ENCODE data around the gene LEUTX.
A peak's percentile ranks its signal among the peaks of the same experiment; 100 is the strongest.

Gene LEUTX

GRCh38 chr19:39820696-39821095 lies 42.0 kb downstream of the LEUTX start:
- Histone ChIP-seq H3K9me2 (replicated peaks; ENCODE audit: control insufficient read depth, low read length) (no peaks in the 10 kb centered on the region), H3K27me3 (ENCODE audit: control insufficient read depth, low read length) (no peaks in the 10 kb centered on the region), H3K9me3 (ENCODE audit: control insufficient read depth, insufficient read depth, low read length) (no peaks in the 10 kb centered on the region), H3F3A (ENCODE audit: control insufficient read depth, insufficient read depth) (no peaks in the 10 kb centered on the region), H3K4me3 (ENCODE audit: low read length) (no peak overlapping the region), H3K79me2 (ENCODE audit: control insufficient read depth, low read length) (no peaks in the 10 kb centered on the region), H3K36me3 (ENCODE audit: control insufficient read depth, low read length) (peaks cover 33% of the 10 kb centered on the region), H3K4me1 (ENCODE audit: control insufficient read depth, low read length) (no peaks in the 10 kb centered on the region; the same call in 1 of the 2 replicates), H4K20me1 (ENCODE audit: control insufficient read depth, insufficient read depth, low read depth, low read length) (no peaks in the 10 kb centered on the region), H3K4me2 (ENCODE audit: low read length) (no peak overlapping the region), H3K27ac (ENCODE audit: low read depth, low read length) (no peak overlapping the region)
- TF ChIP-seq CTCF (IDR thresholded peaks at IDR 0.05; ENCODE audit: low read depth, low read length, poor library complexity, severe bottlenecking), result no peak
- no peak for TF ChIP-seq EZH2phosphoT487 (IDR thresholded peaks at IDR 0.05; ENCODE audit: borderline replicate concordance, low read length)

GRCh38 chr19:39823686-39824085 lies 45.0 kb downstream of the LEUTX start:
- no peaks in the 10 kb centered on the region for H3K79me2 ChIP-seq (ENCODE audit: control insufficient read depth, low read length)
- H3K4me3 ChIP-seq (ENCODE audit: low read length), result peak overlapping the region; percentile 60
- H3K9me2 ChIP-seq (replicated peaks; ENCODE audit: control insufficient read depth, low read length), result no peaks in the 10 kb centered on the region
- H3K9me3 ChIP-seq (ENCODE audit: control insufficient read depth, insufficient read depth, low read length), result no peaks in the 10 kb centered on the region
- peaks cover 54% of the 10 kb centered on the region for H3K36me3 ChIP-seq (ENCODE audit: control insufficient read depth, low read length)
- H3K27me3 ChIP-seq (ENCODE audit: control insufficient read depth, low read length), result no peaks in the 10 kb centered on the region
- no peak overlapping the region for H3K27ac ChIP-seq (ENCODE audit: low read depth, low read length)
- H3K4me1 ChIP-seq (ENCODE audit: control insufficient read depth, low read length), result no peaks in the 10 kb centered on the region; the same call in 1 of the 2 replicates
- H4K20me1 ChIP-seq (ENCODE audit: control insufficient read depth, insufficient read depth, low read depth, low read length), result no peaks in the 10 kb centered on the region
- H3K4me2 ChIP-seq (ENCODE audit: low read length), result peak overlapping the region; percentile 46
- TF ChIP-seq CTCF (IDR thresholded peaks at IDR 0.05; ENCODE audit: low read depth, low read length, poor library complexity, severe bottlenecking), result no peak
- no peak for TF ChIP-seq EZH2phosphoT487 (IDR thresholded peaks at IDR 0.05; ENCODE audit: borderline replicate concordance, low read length)
- H3F3A ChIP-seq (ENCODE audit: control insufficient read depth, insufficient read depth), result no peaks in the 10 kb centered on the region

GRCh38 chr19:39824143-39825092 lies 45.8 kb downstream of the LEUTX start:
- Histone ChIP-seq H3K4me3 (ENCODE audit: low read length) (peak overlapping the region; percentile 60), H3K27ac (ENCODE audit: low read depth, low read length) (no peak overlapping the region), H3F3A (ENCODE audit: control insufficient read depth, insufficient read depth) (no peaks in the 10 kb centered on the region), H4K20me1 (ENCODE audit: control insufficient read depth, insufficient read depth, low read depth, low read length) (no peaks in the 10 kb centered on the region), H3K9me2 (replicated peaks; ENCODE audit: control insufficient read depth, low read length) (no peaks in the 10 kb centered on the region), H3K79me2 (ENCODE audit: control insufficient read depth, low read length) (no peaks in the 10 kb centered on the region), H3K4me1 (ENCODE audit: control insufficient read depth, low read length) (no peaks in the 10 kb centered on the region; the same call in 1 of the 2 replicates), H3K9me3 (ENCODE audit: control insufficient read depth, insufficient read depth, low read length) (no peaks in the 10 kb centered on the region), H3K36me3 (ENCODE audit: control insufficient read depth, low read length) (peaks cover 60% of the 10 kb centered on the region), H3K27me3 (ENCODE audit: control insufficient read depth, low read length) (no peaks in the 10 kb centered on the region), H3K4me2 (ENCODE audit: low read length) (peak overlapping the region; percentile 46)
- TF ChIP-seq EZH2phosphoT487 (IDR thresholded peaks at IDR 0.05; ENCODE audit: borderline replicate concordance, low read length) (no peak), CTCF (IDR thresholded peaks at IDR 0.05; ENCODE audit: low read depth, low read length, poor library complexity, severe bottlenecking) (no peak)

Measured in DOHH2 (cell line).